HT-29 (cell line): ENCODE measurements around the gene DAPK1. TPM values are rescaled to one million over a fixed set of nuclear protein-coding genes. Genes with fewer than 3 reads are reported as not detected.
"Not testable (repeated sequence)": the region's sequence is repeated elsewhere in the genome, so short reads cannot be mapped to it uniquely, and the experiment has no call there.

Source experiments
- DNase-seq: peaks from one replicate; pipeline ENCODE4 v3.0.0-alpha.2; 2015; ENCODE audit warnings: low spot score
- small RNA-seq: library from RNA; depleted of rRNA; stranded (forward); fragments of <200 nt; gene quantifications from one replicate; pipeline ENCODE3, GENCODE V24; 2014
- total RNA-seq: library from RNA; depleted of rRNA; stranded (reverse); fragments of >200 nt; shearing (Covaris generic); gene quantifications from 2 replicates; pipeline ENCODE4 v1.2.3, GENCODE V29; 2014; rRNA removed

The DAPK1 gene
- total RNA-seq, 1 experiment from 2014 or later = 37.1 TPM

GRCh38 chr9:87733273-87734052, 235.8 kb downstream of the DAPK1 start:
- DNase-seq = no peak

- DNase-seq = no peak
Measured at GRCh38 chr9:87734106-87734505, 236.4 kb downstream of the DAPK1 start.

DNA sequence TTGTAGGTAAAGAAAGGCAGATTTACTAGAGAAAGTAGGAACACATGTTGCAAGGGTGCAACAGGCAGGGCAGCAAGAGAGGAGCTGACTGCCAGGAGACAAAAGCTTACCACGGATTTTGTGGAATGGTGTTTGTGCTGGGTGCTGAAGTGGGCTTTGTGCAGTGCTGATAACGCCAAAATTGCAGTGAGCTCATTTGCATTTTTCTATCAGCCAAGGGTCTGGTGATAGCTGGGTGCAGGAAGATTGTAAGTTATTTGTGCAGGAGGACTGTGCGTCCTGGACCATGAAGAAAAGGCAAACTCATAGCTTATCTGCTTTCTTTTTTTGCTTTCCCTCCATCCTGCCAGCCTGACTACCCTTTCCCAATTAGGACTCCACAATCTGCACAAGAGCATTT, 241.9 kb downstream of the DAPK1 start:
- no peak for DNase-seq

DNA sequence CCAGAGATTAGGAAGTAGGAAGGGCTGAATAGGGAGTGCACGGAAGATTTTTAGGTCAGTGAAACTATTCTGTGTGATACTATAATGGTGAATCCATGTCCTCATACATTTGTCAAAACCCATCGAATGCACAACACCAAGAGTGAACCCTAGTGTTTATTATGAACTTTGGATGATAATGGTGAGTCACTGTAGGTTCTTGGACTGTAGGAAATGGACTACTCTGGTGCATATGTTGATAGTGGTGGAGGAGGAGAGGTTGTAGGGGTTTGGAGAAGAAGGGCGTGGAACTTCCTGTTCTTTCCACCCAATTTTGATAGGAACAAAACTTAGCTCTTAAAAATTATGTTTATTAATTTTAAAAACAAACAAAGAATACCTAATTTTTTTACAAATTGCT, 242.5 kb downstream of the DAPK1 start:
- no peak for DNase-seq

GRCh38 chr9:87741326-87741725, 243.7 kb downstream of the DAPK1 start:
- DNase-seq = no peak

DNA sequence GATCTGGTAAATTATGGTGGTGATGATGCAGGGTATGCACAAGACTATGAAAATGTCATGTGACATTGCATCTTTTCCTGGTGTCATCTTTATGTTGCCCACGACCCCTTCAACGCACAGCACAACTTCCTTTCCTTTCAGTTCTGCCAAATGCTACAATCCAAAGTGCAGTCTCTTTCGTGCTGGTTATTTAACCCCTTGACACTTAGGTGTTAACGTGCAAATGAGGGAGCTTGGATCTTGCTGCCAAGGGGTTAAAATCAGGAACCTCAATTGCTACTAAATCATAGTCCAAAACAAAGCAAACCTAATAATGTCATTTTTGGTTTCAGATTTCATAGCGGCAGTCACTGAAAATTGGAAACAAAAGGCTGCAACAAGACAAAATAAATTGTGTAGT, 244.2 kb downstream of the DAPK1 start:
- DNase-seq = no peak

DNA sequence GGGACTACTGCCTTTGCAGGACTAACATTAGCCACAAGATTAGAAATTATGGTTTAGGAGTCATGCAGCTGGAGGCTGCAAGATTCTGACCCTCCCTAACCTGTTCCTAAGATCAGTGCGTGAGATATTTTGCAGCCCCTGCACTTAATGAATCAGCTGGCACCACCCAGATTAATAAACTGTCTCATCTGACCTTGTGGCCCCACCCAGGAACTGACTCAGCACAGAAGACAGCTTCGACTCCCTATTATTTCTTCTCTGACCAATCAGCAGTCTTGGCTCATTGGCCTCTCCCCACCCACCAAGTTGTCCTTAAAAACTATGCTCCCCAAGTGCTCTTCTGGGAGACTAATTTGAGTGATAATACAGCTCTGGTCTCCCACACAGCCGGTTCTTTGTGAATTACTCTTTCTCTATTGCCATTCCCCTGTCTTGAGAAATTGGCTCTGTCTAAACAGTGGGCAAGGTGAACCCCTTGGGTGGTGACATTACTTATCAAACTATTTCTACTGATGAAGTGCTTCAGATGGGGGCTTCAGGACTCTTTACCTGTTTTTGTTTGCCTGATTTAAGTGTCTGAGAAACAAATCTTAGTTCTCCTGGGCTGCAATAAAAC, 245.3 kb downstream of the DAPK1 start:
- no peak for DNase-seq

DNA sequence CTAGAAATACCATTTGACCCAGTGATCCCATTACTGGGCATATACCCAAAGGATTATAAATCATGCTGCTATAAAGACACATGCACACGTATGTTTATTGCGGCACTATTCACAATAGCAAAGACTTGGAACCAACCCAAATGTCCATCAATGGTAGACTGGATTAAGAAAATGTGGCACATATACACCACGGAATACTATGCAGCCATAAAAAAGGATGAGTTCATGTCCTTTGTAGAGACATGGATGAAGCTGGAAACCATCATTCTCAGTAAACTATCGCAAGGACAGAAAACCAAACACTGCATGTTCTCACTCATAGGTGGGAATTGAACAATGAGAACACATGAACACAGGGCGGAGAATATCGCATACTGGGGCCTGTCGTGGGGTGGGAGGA, 246.6 kb downstream of the DAPK1 start:
- not testable (repeated sequence) for DNase-seq

DNA sequence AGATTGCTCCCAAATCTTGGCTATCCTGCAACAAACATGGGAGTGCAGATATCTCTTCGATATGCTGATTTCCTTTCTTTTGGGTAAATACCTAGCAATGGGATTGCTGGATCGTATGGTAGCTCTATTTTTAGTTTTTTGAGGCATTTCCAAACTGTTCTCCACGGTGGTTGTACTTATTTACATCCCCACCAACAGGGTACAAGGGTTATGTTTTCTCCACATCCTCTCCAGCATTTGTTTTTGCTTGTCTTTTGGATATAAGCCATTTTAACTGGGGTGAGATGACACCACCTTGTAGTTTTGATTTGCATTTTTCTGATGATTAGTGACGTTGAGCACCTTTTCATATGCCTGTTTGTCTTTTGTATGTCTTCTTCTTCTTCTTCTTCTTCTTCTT, 248.5 kb downstream of the DAPK1 start:
- DNase-seq = no peak

- no peak for DNase-seq
Measured at GRCh38 chr9:87748881-87749280, 251.2 kb downstream of the DAPK1 start.

DNA sequence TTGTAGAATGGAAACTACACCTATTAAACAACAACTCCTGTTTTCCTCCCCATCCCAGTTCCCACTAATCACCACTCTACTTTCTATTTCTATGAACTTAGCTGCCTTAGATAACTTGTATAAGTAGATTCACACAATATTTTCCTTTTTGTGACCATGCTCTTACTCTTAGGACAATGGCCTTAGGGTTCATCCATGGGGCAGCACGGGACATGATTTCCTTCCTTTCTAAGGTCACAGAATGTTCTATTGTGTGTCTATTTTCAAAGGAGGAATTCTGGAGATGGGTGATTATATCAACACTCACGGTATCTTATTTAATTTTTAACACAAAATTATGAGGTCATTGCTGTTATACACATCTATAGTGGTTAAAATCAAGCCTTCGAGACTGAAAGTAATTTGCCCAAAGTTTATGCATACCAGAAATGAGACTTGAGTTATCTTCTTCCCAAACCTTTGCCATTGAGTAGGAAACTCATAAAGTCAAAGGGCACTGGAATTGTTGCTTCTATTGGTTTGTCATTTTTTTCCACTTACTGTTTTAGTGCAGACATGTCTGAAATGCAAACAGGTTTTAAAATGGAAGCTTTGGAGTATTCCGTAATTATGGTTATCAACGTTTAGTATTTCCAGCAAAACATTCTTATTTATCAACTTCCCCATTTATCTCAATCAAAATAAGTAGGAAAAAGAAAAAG, 251.8 kb downstream of the DAPK1 start:
- no peak for DNase-seq

GRCh38 chr9:87750726-87751125, 253.1 kb downstream of the DAPK1 start:
- DNase-seq = no peak

- no peak for DNase-seq
Measured at GRCh38 chr9:87751423-87751822, 253.8 kb downstream of the DAPK1 start.

DNA sequence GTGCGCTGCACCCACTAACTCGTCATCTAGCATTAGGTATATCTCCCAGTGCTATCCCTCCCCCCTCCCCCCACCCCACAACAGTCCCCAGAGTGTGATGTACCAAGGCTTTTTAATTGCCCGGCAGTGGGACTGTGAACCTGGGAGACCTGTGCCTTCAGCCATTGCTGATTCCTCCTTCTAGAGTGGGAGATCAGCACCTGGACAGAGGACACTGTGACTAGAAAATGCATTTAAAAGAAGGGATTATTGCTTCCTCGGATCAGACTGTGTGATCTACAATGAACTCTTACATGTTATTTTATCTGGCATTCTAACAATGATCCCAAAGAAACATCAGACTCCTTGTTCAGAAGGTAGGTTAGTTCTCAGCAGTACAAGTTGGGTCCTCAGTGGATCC, 254.2 kb downstream of the DAPK1 start:
- DNase-seq = no peak

- DNase-seq = no peak
Measured at GRCh38 chr9:87753313-87753712, 255.6 kb downstream of the DAPK1 start.

Small RNA genes lying within 50 kb of the gene (small RNA-seq; reads per million reads assigned to genes)
- gene AL161787.1 = 1.6 reads per million, percentile 56 among the genes with 10 or more reads in this experiment

Other genes with a start within 250 kb of the DAPK1 start
- gene CTSL, start 228.3 kb downstream of the DAPK1 start, total RNA-seq = 6.1 and 6.4 TPM in 2 replicates